ENCODE measurements around the gene CALHM2.

The CALHM2 gene

DNA sequence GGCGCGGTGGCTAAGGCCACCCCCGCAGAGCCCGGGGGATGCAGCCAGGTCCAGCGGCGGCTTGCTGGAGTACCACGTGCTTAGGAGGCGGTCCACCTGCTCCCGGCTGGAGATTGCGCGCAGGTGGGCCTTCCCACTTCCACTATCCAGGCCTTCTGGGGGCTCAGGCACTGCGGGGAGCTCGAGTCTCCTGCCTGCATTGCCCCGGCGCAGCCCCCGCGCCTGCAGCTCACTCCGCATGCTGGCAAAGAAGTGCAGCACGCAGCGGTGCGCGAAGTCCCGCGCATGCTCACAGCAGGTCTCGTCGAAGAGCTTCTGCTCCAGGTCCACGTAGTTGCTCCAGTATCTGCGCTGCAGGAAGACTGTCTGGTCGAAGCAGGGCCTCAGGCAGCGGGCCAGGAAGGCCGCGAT, 21.1 kb upstream of the CALHM2 start:
- H3K27me3 ChIP-seq (replicated peaks; ENCODE audit: control insufficient read depth, insufficient read depth, low read length): no peaks in the 10 kb centered on the region
- DNase-seq (ENCODE audit: extremely low read depth, insufficient read length): no peak
- no peaks in the 10 kb centered on the region for H3K36me3 ChIP-seq (ENCODE audit: control insufficient read depth, insufficient read depth, low read length)
- TF ChIP-seq, protein P1, sequence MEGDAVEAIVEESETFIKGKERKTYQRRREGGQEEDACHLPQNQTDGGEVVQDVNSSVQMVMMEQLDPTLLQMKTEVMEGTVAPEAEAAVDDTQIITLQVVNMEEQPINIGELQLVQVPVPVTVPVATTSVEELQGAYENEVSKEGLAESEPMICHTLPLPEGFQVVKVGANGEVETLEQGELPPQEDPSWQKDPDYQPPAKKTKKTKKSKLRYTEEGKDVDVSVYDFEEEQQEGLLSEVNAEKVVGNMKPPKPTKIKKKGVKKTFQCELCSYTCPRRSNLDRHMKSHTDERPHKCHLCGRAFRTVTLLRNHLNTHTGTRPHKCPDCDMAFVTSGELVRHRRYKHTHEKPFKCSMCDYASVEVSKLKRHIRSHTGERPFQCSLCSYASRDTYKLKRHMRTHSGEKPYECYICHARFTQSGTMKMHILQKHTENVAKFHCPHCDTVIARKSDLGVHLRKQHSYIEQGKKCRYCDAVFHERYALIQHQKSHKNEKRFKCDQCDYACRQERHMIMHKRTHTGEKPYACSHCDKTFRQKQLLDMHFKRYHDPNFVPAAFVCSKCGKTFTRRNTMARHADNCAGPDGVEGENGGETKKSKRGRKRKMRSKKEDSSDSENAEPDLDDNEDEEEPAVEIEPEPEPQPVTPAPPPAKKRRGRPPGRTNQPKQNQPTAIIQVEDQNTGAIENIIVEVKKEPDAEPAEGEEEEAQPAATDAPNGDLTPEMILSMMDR (IDR thresholded peaks at IDR 0.05; ENCODE audit: insufficient read depth, low read length, poor library complexity, severe bottlenecking): no peak
- H3K4me3 ChIP-seq (replicated peaks; ENCODE audit: low read depth, low read length): no peak overlapping the region

DNA sequence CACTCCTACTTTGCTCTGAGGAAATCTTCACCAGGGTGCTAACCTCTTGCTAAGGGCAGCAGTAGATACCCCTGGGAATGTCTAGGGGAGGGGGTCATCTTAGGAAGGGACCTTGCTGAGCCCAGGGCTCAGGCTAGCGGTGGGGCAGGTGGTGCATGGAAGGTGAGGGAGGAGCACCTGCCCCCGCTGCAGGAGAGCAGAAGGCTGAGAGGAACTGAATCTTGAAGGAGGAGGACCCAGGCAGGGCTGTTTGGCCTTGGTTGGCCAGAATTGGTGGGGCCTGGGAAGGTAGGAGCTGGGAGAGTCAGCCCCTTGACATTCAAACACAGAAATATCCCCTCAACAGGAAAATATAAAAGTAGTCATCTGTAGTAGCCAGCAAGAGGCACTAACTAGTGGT, 19.8 kb upstream of the CALHM2 start:
- no peaks in the 10 kb centered on the region for H3K36me3 ChIP-seq (ENCODE audit: control insufficient read depth, insufficient read depth, low read length)
- peak overlapping the region; percentile 36 for H3K4me3 ChIP-seq (replicated peaks; ENCODE audit: low read depth, low read length)
- TF ChIP-seq, protein P1 (IDR thresholded peaks at IDR 0.05; ENCODE audit: insufficient read depth, low read length, poor library complexity, severe bottlenecking): no peak
- peak; percentile 75 for DNase-seq (ENCODE audit: extremely low read depth, insufficient read length)
- no peaks in the 10 kb centered on the region for H3K27me3 ChIP-seq (replicated peaks; ENCODE audit: control insufficient read depth, insufficient read depth, low read length)

DNA sequence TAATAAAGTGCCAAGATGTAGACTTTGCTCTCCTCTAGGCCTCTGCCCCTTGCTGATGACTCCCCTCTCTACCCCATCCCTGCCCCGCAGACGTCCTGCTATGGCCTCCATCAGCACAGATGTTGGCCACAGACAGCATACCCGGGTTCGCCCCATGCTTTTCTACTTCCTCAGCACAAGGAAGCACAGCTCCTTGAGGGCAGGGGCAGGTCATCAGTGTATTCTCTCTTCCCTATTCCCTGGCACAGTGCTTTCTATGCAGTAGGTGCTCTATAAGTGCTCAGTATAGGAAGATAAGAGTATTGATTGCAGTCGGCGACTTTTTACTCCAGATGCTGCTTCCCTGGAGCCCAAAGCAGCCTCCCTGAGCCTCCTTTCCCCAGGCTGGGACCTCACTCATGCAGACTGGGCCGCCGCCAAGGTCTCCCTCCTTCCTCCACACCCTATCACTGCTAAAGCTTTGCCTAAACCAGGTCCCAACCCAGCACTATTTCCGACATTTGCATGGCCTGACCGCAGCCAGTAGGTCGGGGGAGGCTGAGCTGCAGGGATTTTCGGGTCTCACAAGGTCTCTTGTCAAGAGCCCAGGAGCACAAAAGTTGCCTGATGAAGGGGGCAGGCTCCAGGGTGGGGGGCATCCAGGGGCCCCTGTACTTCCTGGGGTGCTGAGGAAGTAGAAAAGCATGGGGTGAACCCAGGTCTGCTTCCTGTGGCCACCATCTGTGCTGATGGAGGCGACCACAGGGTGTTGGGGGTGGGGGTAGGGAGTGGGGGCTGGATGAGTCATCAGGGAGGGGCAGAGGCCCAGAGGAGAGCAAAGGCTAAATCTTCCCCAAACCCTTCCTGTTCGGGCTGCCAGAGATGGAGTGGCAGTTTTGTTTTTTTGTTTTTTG, 18.8 kb upstream of the CALHM2 start:
- Histone ChIP-seq H3K36me3 (ENCODE audit: control insufficient read depth, insufficient read depth, low read length) (no peaks in the 10 kb centered on the region), H3K4me3 (replicated peaks; ENCODE audit: low read depth, low read length) (peak overlapping the region; percentile 36), H3K27me3 (replicated peaks; ENCODE audit: control insufficient read depth, insufficient read depth, low read length) (no peaks in the 10 kb centered on the region)
- peak; percentile 91 for DNase-seq (ENCODE audit: extremely low read depth, insufficient read length)
- TF ChIP-seq, protein P1 (IDR thresholded peaks at IDR 0.05; ENCODE audit: insufficient read depth, low read length, poor library complexity, severe bottlenecking): no peak

DNA sequence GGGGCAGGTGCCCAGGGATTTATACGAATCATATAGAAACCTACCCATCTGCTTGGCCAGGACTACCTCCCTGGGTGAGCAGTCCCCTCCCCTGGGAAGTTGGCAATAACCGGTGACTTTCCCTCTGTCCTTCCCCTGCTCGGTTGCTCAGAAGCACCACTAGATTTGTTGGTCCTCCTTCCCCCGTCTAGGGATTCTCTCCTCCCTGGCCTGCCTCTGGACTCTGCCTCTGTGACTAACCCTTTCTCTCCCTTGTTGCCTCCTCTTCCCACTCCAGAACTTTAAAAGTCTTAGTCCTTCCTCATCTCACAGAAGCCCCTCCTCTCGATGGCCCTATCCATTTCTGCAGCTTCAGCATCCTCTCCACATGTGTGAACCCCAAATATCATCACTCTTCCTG, 17.0 kb upstream of the CALHM2 start:
- Histone ChIP-seq H3K4me3 (replicated peaks; ENCODE audit: low read depth, low read length) (no peak overlapping the region), H3K36me3 (ENCODE audit: control insufficient read depth, insufficient read depth, low read length) (no peaks in the 10 kb centered on the region), H3K27me3 (replicated peaks; ENCODE audit: control insufficient read depth, insufficient read depth, low read length) (no peaks in the 10 kb centered on the region)
- TF ChIP-seq, protein P1 (IDR thresholded peaks at IDR 0.05; ENCODE audit: insufficient read depth, low read length, poor library complexity, severe bottlenecking): no peak
- DNase-seq (ENCODE audit: extremely low read depth, insufficient read length): no peak

DNA sequence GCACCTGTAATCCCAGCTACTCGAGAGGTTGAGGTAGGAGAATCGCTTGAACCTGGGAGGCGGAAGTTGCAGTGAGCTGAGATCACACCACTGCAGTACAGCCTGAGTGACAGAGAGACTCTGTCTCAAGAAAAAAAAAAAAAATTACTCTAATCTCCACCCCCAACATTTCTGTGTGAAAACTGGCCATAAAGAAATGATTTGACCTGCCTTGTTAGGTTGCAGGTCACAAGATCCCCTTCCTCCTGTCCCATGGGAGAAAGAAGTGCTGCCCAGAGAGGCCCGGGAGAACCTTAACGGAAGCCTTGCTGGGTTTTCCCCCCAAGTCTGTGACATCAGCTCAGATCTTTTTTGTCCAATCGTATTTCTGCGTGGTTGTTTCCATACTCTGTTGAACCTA, 15.2 kb upstream of the CALHM2 start:
- peak; percentile 59 for DNase-seq (ENCODE audit: extremely low read depth, insufficient read length)
- Histone ChIP-seq H3K36me3 (ENCODE audit: control insufficient read depth, insufficient read depth, low read length) (no peaks in the 10 kb centered on the region), H3K4me3 (replicated peaks; ENCODE audit: low read depth, low read length) (no peak overlapping the region), H3K27me3 (replicated peaks; ENCODE audit: control insufficient read depth, insufficient read depth, low read length) (no peaks in the 10 kb centered on the region)
- TF ChIP-seq, protein P1 (IDR thresholded peaks at IDR 0.05; ENCODE audit: insufficient read depth, low read length, poor library complexity, severe bottlenecking): no peak

Data from GM06990 (cell line).